DOHH2 (cell line): ENCODE data around the gene MGAT4A.
A peak's percentile ranks its signal among the peaks of the same experiment; 100 is the strongest.

Experiments used
- H3F3A ChIP-seq: fragments of 200-600 bp; sonication (generic), shearing (Covaris generic); 2 replicates; pipeline ENCODE4 v1.6.0; 2016; ENCODE audit warnings: antibody characterized with exemption, mild to moderate bottlenecking; ENCODE audit not compliant: control insufficient read depth, insufficient read depth
- H3K27ac ChIP-seq: fragments of 200-600 bp; sonication (generic); 2 replicates; pipeline ENCODE4 v1.5.1; 2014; ENCODE audit warnings: low read depth, mild to moderate bottlenecking, low read length, moderate library complexity
- H3K27me3 ChIP-seq: fragments of 200-600 bp; sonication (generic); 2 replicates; pipeline ENCODE4 v1.6.1; 2014; ENCODE audit warnings: mild to moderate bottlenecking, low read length, mixed read lengths; ENCODE audit not compliant: control insufficient read depth
- H3K36me3 ChIP-seq: fragments of 200-600 bp; sonication (generic); 2 replicates; pipeline ENCODE4 v1.6.1; 2014; ENCODE audit warnings: mild to moderate bottlenecking, low read length, moderate library complexity, mixed read lengths; ENCODE audit not compliant: control insufficient read depth
- H3K4me1 ChIP-seq: fragments of 200-600 bp; sonication (generic); 2 replicates; pipeline ENCODE4 v1.6.1; 2014; ENCODE audit warnings: mild to moderate bottlenecking, low read length, mixed read lengths; ENCODE audit not compliant: control insufficient read depth
- H3K4me2 ChIP-seq: fragments of 200-600 bp; sonication (generic); 2 replicates; pipeline ENCODE4 v1.6.0; 2014; ENCODE audit warnings: mild to moderate bottlenecking, low read length, moderate library complexity
- H3K4me3 ChIP-seq: fragments of 200-600 bp; sonication (generic); 2 replicates; pipeline ENCODE4 v1.5.1; 2014; ENCODE audit warnings: mild to moderate bottlenecking, low read length, mixed read lengths
- H3K79me2 ChIP-seq: fragments of 200-600 bp; sonication (generic); 2 replicates; pipeline ENCODE4 v1.6.1; 2014; ENCODE audit warnings: mild to moderate bottlenecking, low read length, mixed read lengths; ENCODE audit not compliant: control insufficient read depth
- H3K9me2 ChIP-seq: fragments of 200-600 bp; sonication (generic); replicated peaks from 2 replicates; pipeline ENCODE4 v1.6.1; 2014; ENCODE audit warnings: mild to moderate bottlenecking, low read length, mixed read lengths; ENCODE audit not compliant: control insufficient read depth
- H3K9me3 ChIP-seq: fragments of 200-600 bp; sonication (generic); 2 replicates; pipeline ENCODE4 v1.6.1; 2014; ENCODE audit warnings: antibody characterized with exemption, low read length, mixed read lengths; ENCODE audit not compliant: control insufficient read depth, insufficient read depth
- H4K20me1 ChIP-seq: fragments of 200-600 bp; sonication (generic); 2 replicates; pipeline ENCODE4 v1.6.0; 2014; ENCODE audit warnings: low read depth, mild to moderate bottlenecking, antibody characterized with exemption, low read length, moderate library complexity; ENCODE audit not compliant: control insufficient read depth, insufficient read depth
- EZH2phosphoT487 ChIP-seq: fragments of 200-600 bp; sonication (generic); IDR thresholded peaks from 2 replicates; pipeline ENCODE4 v1.6.1; 2017; ENCODE audit warnings: borderline replicate concordance, mild to moderate bottlenecking, antibody characterized with exemption, low read length, moderate library complexity, mixed read lengths
- TF ChIP-seq, protein P1 (sequence below): fragments of 200-600 bp; sonication (generic); IDR thresholded peaks from one replicate; pipeline ENCODE4 v1.5.1; 2014; ENCODE audit warnings: antibody characterized with exemption, mild to moderate bottlenecking, low read depth, low read length; ENCODE audit not compliant: poor library complexity, severe bottlenecking

Gene MGAT4A

DNA sequence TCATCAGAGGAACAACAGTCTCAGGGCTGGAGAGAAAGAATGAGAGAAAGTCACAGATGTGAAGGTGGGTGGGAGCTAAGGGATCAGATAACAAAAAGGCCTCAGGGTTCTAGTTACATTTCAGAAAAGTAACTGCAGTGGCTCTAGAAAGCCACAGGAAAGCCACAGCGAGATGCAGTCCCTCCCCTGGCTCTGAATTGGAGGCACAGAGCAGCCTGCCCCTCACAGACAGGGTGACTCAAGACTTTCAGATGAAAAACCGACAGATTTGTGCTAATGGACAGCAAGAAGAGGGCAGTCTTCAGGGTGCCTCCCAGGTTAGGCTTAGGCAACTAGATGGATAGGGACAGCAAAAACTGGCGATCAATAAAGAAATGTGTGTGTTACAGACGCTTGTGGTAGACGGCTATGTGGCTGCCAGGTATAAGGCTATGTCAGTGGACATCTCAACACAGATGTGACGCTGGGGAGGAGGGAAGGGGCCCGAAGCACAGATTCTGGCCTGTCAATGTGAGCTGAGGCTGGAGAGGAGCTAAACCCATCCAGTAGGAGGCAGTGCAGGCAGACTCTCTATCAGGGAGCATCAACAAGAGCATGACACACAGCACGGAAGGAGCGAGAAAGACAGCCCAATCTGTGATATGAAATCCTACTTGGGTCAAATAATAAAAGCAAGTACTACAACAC lies 96.4 kb downstream of the MGAT4A start:
- Histone ChIP-seq H3K79me2 (no peaks in the 10 kb centered on the region), H3K27me3 (no peaks in the 10 kb centered on the region), H3F3A (no peaks in the 10 kb centered on the region), H3K27ac (no peak overlapping the region), H3K36me3 (no peaks in the 10 kb centered on the region), H3K4me3 (no peak overlapping the region), H4K20me1 (no peaks in the 10 kb centered on the region), H3K4me1 (no peaks in the 10 kb centered on the region), H3K9me3 (no peaks in the 10 kb centered on the region), H3K9me2 (no peaks in the 10 kb centered on the region), H3K4me2 (no peak overlapping the region)
- TF ChIP-seq EZH2phosphoT487: no peak
- TF ChIP-seq, protein P1, sequence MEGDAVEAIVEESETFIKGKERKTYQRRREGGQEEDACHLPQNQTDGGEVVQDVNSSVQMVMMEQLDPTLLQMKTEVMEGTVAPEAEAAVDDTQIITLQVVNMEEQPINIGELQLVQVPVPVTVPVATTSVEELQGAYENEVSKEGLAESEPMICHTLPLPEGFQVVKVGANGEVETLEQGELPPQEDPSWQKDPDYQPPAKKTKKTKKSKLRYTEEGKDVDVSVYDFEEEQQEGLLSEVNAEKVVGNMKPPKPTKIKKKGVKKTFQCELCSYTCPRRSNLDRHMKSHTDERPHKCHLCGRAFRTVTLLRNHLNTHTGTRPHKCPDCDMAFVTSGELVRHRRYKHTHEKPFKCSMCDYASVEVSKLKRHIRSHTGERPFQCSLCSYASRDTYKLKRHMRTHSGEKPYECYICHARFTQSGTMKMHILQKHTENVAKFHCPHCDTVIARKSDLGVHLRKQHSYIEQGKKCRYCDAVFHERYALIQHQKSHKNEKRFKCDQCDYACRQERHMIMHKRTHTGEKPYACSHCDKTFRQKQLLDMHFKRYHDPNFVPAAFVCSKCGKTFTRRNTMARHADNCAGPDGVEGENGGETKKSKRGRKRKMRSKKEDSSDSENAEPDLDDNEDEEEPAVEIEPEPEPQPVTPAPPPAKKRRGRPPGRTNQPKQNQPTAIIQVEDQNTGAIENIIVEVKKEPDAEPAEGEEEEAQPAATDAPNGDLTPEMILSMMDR: peak; percentile 61

DNA sequence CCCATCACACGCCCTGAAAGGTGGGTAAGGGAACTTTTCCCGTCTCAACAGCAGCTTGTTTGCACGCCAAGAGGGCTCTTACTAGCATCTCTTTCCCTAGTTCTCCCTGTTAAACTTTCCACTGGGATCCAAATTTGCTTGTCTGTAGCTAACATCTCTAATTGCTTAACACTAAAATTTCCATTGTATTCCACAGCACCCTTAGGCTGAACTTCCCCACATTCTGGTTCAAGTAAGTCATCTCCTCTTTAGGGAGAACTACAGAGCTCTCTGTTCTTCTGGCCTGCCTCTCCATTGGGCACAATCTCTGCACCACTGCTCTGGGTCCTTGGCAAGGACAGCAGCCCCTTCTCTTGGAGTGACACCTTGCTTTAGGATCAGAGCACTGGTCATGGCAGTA lies 98.6 kb downstream of the MGAT4A start:
- Histone ChIP-seq H3K4me3 (no peak overlapping the region), H3K4me2 (no peak overlapping the region), H3K4me1 (no peaks in the 10 kb centered on the region), H3K9me3 (no peaks in the 10 kb centered on the region), H3K27me3 (no peaks in the 10 kb centered on the region), H3K36me3 (no peaks in the 10 kb centered on the region), H4K20me1 (no peaks in the 10 kb centered on the region), H3K9me2 (no peaks in the 10 kb centered on the region), H3F3A (no peaks in the 10 kb centered on the region), H3K27ac (no peak overlapping the region), H3K79me2 (no peaks in the 10 kb centered on the region)
- no peak for TF ChIP-seq EZH2phosphoT487
- TF ChIP-seq, protein P1: no peak

DNA sequence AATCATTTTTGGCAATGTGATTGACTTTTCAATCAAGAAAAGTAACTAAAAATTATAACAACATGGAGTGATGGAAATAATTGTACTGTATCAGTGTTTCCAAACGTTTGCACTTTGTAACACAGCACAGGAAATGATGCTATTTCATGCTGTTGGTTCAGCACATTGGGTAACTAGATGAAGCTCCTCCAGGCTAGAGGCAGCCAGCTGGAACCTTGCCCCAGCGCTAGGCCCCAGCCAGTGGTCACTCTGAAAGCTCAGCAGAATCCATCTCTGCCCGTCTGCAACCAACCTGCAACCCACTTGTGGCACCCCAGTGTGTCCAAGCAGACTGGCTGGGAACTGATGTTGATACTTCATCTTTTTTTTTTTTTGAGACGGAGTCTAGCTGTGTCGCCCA lies 107.3 kb downstream of the MGAT4A start:
- no peak for TF ChIP-seq EZH2phosphoT487
- TF ChIP-seq, protein P1: no peak
- Histone ChIP-seq H3K4me2 (peak overlapping the region; percentile 36), H3K4me1 (peaks cover 24% of the 10 kb centered on the region), H3K79me2 (no peaks in the 10 kb centered on the region), H3K27ac (0 out of 2 replicates have a peak overlapping the region, but pooled peaks have one; percentile 3), H3K9me3 (no peaks in the 10 kb centered on the region), H3K4me3 (peak overlapping the region; percentile 36), H3K27me3 (no peaks in the 10 kb centered on the region), H3K36me3 (no peaks in the 10 kb centered on the region), H3F3A (peaks cover 6% of the 10 kb centered on the region), H4K20me1 (no peaks in the 10 kb centered on the region), H3K9me2 (no peaks in the 10 kb centered on the region)
